Germinal center (tissue), 1 donor: ENCODE measurements around the gene MLANA.

Source experiments
- DNase-seq: peaks from one replicate; pipeline ENCODE4 v3.0.0; 2012; ENCODE audit warnings: mixed read lengths, low spot score

MLANA gene, protein sequence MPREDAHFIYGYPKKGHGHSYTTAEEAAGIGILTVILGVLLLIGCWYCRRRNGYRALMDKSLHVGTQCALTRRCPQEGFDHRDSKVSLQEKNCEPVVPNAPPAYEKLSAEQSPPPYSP

DNA sequence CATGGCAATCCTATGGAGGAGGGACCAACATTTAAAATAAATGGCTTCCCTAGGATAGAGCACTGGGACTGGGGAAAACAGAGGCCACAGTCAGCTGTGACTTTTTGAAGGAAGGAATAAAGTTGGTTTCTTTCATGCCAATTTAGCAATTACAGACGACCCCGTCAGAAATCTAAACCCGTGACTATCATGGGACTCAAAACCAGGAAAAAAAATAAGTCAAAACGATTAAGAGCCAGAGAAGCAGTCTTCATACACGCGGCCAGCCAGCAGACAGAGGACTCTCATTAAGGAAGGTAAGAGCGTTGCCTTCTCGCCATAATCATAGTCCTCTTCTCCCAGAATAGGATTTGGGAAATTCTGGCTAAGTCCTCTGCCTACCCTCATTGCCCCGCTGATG, at the start of gene MLANA:
MLANA (plus strand) TSS at position 249 of the 400 bp plus-strand sequence. CDS start 1,586 bp downstream, outside the sequence.
- no peak for DNase-seq

DNA sequence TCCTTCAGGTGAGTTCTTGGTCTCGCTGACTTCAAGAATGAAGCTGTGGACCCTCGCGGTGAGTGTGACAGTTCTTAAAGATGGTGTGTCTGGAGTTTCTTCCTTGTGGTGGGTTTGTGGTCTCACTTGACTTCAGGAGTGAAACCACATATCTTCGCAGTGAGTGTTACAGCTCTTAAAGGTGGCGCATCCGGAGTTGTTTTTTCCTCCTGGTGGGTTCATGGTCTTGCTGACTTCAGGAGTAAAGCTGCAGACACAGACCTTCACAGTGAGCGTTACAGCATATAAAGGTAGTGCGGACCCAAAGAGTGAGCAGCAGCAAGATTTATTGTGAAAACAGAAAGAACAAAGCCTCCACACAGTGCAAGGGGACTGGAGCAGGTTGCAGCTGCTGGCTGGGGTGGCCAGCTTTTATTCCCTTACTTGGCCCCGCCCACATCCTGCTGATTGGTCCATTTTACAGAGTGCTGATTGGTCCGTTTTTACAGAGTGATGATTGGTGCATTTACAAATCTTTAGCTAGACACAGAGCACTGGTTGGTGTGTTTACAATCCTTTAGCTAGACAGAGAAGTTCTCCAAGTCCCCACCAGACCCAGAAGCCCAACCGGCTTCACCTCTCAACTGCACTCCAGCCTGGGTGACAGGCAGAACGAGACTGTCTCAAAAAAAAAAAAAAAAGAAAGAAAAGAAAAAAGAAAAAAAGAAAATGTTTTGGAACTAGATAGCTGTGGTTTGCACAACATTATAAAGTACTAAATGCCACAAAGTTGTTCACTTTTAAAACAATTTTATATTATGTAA, 48.7 kb upstream of the MLANA start:
- no peak for DNase-seq

DNA sequence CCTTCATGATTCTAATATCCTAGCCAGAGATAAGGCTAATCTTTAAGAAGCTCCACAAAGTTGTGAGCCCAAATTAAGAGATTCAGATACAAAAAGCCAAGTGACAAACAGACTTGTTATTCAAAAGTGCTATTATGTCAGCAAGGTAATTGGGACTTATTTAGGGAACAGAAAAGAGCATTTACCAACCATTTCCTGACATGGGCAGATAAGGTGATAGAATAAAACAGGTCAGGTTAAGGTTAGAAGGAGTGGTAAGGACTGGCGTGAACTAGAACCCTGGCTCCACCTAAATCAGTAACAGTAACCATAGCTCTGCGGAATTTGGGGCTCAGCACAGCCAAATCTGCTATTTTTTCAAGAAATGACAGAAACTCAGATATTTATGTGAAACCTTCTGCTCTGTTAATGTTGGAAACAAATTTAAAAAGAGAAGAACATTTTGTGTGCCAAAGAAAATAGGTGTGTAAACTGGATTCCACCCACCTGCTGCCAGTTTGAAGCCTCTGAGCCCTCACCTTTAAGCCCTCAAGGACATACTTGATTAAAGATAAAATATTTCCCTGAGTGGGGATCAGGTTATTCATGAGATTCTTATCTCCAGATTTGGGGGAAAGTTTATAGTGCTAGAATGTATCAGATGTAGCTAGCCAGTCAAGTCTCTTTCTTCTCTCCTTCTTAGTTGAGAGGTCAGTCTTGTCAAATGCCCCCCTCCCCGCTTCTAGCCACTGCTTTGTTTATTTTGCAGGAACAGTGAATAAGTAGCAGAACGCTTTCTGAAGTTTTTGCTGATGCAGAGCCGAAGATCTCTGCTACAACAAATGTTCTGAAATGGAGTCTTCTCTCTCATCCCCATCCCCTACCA, 47.5 kb upstream of the MLANA start:
- no peak for DNase-seq

DNA sequence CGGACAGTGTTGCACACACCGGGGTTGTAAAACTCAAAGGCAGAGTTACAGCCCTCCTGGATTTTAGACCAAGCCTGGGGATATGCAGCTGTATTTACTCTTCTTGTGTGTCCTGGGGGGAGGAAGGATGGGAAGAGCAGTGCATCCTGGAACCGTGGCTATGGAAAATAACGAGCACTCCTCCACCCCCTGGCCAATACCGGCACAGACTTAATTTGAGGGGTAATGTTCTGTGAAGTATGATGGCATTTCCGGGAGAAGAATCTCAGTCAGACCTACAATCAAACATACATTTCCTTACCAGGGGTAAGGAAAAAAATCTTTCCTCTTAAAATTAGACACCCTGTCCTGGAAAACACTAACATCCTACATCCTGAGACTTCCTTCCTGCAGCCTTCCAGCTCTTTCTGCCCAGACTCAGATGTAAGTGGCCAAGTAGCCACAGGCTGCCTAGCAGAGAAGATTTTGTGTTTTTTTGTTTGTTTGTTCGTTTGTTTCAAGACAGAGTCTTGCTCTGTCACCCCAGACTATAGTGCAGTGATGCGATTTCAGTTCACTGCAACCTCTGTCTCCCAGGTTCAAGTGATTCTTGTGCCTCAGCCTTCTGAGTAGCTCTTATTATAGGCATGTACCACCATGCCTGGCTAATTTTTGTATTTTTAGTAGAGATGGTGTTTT, 46.8 kb upstream of the MLANA start:
- DNase-seq = no peak

DNA sequence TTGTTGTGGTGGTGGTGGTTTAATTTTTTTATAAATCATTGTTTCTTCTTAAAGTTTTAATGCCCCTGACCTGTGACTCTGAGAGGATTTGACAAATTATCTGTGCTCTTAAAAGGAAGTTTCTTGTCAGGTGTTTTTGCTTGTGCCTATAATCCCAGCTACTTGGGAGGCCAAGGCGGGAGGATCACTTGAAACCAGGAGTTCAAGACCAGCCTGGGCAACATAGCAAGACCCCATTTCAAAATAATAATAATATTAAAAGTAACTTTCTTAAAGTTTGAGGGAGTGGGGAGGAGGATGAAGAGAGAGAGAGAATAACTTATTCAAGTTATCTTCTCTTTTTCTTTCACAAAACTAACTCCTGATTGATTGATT, 45.5 kb upstream of the MLANA start:
- no peak for DNase-seq

DNA sequence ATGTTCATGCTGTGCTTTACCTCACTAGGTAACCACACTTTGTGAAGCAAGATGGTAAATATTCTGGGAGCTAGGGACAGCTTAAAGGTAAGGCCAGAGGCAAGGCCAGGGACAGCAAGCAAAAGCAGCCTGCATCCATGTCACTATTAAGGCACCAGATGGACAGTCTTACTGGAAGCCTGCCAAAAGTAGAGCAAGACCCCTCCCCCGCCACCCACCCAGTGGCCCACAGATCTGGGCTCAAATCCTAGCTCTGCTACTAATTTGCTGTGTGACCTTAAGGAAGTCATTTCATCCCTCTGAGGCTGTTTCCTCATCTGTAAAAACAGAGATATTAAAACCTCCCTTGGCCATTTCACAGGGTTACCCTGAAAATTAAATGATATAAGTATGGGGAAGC, 44.6 kb upstream of the MLANA start:
- no peak for DNase-seq

DNA sequence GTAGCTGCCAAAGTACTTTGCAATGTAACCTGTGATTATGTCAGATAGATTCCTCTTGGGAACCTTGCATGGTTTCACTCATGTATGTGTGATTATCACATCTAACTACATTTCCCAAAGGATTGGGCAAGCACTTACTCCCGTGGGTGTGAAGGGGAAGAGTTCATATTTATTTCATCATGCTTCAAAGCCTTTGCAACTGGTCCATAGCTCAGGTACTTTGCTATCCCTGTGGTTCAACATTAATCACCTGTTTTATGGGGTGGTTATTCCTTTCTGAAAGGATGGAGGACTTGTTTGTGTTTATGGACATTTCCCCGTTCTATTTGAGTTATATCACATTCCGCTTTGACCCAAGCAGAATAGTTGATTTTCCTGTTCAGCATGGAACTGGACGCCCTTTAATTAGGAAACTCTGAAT, 44.2 kb upstream of the MLANA start:
- DNase-seq = no peak

DNA sequence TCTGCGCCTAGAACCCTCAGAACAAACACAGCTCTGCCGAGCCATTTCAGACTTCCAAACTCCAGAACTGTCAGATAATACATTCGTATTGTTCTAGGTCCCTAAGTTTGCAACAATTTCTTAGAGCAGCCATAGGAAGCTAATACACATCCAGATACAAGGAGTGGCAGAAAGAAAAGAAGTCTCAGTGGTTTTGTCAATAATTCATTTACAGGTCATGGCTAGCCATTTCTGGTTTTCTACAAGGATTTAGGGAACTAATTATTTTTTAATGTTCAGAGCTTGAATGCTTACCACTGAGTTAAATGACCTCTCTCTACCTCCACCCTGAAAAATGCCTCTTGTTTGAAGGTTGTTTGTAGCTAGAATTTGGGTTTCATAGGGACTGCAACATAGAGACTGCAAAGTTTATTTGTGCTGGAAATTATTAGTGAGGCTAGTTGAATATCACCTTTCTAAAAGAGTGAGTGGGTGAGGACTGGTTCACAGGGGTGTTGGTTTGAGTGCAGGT, 42.3 kb upstream of the MLANA start:
- DNase-seq = no peak

DNA sequence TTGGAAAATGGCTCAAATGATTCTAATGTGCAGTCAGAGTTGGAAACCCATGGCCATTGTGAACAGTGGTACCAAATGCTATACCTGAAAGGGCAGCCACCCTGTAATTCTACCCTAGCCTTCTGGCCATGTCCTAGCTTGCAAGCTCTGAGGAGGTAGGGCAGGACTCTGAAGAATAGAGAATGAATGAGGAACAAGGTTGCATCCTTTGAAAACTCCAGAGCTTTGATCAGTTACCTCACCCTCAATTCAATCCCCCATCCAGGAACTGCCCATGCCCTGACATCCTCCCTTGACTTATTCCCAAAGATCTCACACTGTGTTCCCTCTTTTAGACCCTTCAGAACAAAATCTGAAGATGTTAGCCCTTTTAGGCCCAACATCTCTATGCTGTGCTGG, 40.0 kb upstream of the MLANA start:
- no peak for DNase-seq

DNA sequence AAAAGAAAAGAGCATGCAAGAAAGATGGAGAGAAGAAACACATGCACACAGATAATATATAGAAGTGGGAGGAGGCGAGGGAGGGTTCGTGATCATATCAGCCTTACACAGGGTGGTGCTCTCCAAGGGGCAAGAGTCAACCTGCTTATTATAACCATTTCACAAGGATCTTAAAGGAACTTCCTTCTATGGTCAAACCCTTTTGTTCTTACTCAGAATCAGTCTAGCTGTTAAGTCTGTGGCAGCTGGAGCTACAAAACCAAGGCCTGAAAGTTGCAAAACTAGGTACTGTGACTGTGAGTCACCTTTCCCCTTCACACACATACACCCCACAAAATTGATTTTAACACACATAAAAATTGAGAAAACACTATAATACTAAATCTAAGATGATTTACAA, 39.2 kb upstream of the MLANA start:
- DNase-seq = no peak

DNA sequence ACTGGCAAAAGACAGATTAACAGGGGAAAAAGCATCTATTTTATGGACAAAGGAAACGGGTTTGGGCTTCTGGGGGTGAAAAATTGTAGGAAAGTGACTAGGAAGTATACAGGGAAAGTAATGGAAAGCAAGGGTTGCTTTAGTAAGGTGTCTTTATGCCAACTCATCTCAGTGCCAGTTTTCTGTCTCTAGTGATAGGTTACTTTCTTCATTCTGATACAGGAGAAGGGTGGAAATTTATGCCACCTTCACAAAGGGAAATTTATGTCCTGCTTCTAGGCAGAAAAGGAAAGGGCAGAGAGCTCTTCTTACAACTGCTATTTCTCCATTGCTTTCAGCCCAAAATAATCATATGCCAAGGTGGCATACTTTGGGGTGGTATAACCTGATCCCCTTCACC, 37.7 kb upstream of the MLANA start:
- DNase-seq = no peak

DNA sequence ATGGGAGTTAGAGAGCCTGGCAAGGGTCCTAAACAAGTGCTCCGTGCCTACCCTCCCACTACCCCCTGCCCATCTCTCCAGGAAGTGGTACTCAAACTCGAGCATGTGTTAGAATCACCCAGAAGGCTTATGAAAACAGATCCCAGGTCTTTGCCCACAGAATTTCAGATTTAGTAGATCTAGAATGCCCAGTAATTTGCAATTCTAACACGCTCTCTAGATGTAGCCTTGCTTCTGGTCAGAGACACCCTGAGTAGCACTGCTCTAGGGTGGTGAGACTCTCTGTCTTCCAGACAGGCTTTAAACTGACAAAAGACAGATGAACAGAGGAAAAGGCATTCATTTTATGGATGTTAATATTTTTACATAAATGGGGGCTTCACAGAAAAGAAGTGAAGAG, 37.1 kb upstream of the MLANA start:
- DNase-seq = no peak

DNA sequence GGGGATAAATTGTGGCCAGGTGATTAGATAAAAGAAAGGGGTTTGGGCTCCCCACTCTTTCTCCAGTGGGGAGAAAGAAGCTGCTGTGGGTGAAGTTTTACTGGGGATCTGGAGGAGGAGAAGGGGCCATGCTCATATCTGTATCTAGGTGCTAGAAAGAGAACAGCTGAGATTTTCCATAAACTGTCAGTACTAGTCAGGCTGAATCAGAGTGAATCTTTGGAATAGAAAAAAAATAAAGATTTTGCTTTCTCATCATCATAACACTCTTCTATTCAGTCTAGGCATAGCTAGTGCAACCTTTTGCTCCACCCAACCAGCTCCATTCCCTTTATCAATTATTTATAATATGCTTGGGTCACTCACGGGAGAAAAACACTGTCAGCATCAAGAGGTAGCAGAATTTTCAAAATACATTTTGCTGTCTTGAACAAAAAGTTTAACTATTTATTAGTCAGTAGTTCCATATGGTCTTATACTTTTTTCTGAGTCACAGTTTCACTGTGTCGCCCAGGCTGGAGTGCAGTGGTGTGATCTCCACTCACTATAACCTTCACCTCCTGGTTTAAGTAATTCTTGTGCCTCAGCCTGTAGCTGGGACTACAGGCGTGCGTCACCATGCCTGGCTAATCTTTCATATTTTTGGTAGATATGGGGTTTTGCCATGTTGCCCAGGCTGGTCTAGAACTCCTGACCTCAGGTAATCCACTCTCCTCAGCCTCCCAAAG, 36.5 kb upstream of the MLANA start:
- no peak for DNase-seq

DNA sequence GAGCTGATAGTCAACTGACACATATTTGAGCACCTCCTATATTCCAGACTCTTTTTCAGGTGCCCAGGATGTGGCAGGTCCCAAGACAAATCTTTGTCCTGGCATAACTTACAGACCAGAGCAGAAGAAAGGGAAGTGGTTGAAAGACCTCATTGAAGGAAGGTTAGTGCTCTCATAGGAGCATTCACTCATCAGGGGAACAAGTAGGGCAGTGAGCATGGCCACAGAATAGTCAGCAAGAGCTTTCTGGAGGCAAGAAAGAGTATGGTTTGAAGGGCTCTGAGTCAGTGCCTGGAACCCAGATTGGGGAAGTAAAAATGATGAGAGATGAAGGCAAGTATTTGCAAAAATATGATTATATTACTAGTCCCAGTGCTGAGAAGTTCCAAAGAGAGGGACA, 32.8 kb upstream of the MLANA start:
- DNase-seq = no peak

DNA sequence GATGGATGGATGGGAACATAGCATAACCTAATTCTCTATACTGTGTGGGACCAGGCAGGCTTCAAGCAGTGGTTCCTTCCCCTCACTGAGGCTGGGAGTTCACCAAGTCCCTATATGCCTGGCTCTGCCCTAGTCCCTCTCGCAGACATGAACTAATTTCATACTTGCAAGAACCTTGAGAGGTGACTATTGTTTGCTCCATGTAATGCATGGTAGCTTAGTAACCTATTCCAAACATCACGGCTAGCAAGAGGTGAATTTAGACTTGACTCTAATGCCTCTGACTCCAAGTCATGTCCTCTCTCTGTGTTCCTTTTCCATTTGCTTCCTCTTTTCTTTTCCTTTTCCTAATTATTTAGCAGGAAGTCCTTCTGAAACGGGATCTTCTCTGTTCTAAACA, 31.9 kb upstream of the MLANA start:
- DNase-seq = no peak

DNA sequence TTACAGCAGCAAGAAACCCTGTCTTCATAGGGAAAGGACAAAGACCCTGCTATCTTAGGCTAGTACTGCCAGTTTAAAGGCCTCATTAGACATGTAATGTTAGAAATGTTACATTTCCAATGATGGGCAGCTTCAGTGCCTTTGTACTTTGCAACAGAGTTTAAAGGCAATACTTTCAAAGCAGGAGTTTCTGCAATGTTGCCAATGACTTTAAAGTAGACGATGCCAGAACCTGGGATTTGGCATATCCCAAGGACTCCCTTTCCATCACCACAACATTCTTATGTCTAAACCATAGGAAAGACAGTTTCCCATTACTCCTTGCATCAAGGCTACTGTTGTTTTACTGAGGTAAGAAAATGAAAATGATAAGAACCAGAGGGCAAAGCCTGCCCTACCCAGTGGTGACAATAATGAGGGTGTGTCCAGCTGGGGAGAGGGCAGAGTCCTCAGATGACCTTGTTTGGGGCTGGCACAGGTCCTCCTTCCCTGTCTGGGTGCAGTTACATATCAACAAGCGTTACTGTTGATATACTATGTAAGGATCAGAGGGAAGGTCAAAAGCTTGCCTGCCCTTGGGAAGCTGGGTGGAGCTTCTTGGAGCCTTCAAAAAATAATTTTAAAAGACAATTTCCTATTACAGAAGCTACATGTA, 27.5 kb upstream of the MLANA start:
- DNase-seq = no peak

DNA sequence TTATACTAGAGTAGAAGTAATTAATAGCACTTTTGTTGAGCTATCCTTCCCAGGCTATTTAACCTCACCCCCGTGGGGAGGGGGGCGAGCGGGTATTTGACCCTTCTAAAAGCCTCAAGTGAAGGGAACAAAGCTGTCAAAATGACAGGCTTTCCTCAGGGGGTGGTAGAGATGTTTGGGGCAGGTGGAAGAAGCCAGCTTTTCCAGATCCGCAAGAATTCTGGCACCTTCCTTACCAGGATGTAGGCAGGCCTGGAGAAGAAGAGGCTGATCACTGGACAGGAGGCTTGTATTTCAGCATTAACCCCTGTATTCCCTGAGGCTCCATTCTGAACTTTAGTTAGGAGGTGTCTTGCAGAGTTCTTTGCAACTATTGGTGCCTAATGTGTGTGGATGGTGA, 26.2 kb upstream of the MLANA start:
- DNase-seq = no peak

DNA sequence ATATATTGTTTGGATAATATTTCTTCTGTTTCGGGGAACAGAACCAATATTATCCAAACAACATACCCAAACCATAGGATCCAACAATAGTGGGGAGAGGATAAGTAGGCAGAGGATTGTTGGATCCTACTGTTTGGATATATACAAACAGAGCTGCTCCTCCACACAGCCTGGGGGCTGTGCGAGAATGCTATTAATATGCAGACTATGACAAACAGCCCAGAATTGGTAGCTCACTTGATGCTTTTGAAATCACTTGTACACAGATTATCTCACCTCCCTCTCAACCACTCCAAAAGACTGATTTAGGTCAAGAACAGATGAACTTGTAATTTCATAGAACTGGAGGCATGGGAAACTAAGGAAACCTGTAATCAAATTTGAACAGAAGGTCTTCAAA, 24.4 kb upstream of the MLANA start:
- DNase-seq = no peak

DNA sequence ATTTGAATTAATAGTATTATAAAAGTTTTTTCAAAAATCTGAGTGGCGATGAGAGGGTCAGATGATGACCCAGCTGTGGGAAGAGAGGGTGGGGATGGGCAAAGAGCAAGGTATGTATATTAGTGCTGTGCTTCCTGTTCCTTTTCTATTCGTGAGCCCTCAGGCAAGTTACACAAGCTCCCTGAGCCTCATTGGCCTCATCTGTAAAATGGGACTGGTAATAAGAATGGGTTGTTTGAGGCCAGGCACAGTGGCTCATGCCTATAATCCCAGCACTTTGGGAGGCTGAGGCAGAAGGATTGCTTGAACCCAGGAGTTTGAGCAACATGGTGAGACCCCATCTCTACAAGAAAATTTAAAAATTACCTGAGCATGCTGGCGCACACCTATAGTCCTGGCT, 24.0 kb upstream of the MLANA start:
- no peak for DNase-seq

DNA sequence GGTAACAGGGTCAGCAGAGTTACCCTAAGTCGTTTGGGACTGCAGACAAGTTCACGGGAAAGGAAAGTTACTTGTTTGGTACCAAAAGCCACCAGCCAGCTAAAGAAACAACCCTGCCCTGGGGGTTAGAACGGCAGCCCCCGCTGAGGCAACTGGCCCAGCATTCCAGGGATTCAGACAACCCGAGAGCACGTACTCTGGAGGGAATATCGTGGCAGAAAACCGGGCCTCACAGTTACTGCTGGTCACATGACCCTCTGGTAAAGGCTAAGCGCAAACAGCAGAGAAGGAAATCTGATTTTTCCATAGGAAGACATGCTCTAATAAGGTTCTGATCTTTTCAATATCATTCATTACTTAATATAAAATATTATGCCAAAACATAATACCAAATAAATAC, 22.5 kb upstream of the MLANA start:
- DNase-seq = no peak
